ENCODE results near the gene SHROOM3. TPM values are rescaled to one million over a fixed set of nuclear protein-coding genes. Genes with fewer than 3 reads are reported as not detected.

Gene SHROOM3
- total and polyA plus RNA-seq, 2 donors (not counting 1 experiment from before 2014, with no cell fraction given), result 0.91 to 1.5 TPM

- Histone ChIP-seq H3K4me1 (ENCODE audit: control insufficient read depth in 2 of 2, insufficient read depth in 2 of 2, low read length in 2 of 2) (no peaks in the 10 kb centered on the region), H3K36me3 (replicated peaks in 1 of 2; ENCODE audit: control extremely low read depth in 1 of 2, control insufficient read depth in 1 of 2, extremely low read depth in 1 of 2, insufficient read depth in 2 of 2, low read length in 1 of 2) (no peaks in the 10 kb centered on the region), H4K20me1 (ENCODE audit: control insufficient read depth, insufficient read depth, low read length, poor library complexity, severe bottlenecking) (no peaks in the 10 kb centered on the region), H3K4me3 (ENCODE audit: control extremely low read depth in 1 of 5, extremely low read depth in 1 of 5, insufficient read depth in 1 of 5, low read depth in 2 of 5, low read length in 4 of 5) (no peak overlapping the region), H2AFZ (ENCODE audit: insufficient read depth, low read depth, low read length, poor library complexity, severe bottlenecking) (no peak overlapping the region), H3K9me3 (ENCODE audit: control extremely low read depth in 1 of 3, control insufficient read depth in 2 of 3, insufficient read depth in 1 of 3, low read length in 2 of 3) (peaks cover 0 to 20% (median 0%) of the 10 kb centered on the region in 3 donors), H3K9ac (ENCODE audit: low read length) (no peak overlapping the region), H3K27ac (ENCODE audit: low read length in 2 of 2) (no peak overlapping the region), H3K27me3 (replicated peaks in 1 of 4; ENCODE audit: control extremely low read depth in 1 of 4, control insufficient read depth in 3 of 4, insufficient read depth in 4 of 4, low read length in 3 of 4) (peaks cover 0 to 3% (median 0%) of the 10 kb centered on the region in 4 experiments), H3K4me2 (replicated peaks; ENCODE audit: low read depth, low read length, poor library complexity, severe bottlenecking) (no peak overlapping the region), H3K79me2 (ENCODE audit: control insufficient read depth, insufficient read depth, low read length) (no peaks in the 10 kb centered on the region)
- Mint-ChIP-seq H3K4me3 (no peak overlapping the region), H3K27me3 (peaks cover 4% of the 10 kb centered on the region), H3K4me1 (no peaks in the 10 kb centered on the region), H3K9me3 (ENCODE audit: insufficient read depth) (peaks cover 7% of the 10 kb centered on the region), H3K27ac (no peak overlapping the region)
- no peak for ATAC-seq (ENCODE audit: low read depth)
- TF ChIP-seq EZH2 (IDR thresholded peaks at IDR 0.05; ENCODE audit: borderline replicate concordance, insufficient read depth, low read depth, low read length, poor library complexity, severe bottlenecking) (no peak), CTCF (IDR thresholded peaks at IDR 0.05) (no peak)
- intact Hi-C loops (cut with micrococcal nuclease), result no loop called here
- WGBS (ENCODE audit: insufficient coverage), result 100% methylated on average over 2 of the region's 4 CpGs
- DNase-seq, result no peak
- ChIA-PET POLR2A (no interaction called here), CTCF (no interaction called here)
Measured at GRCh38 chr4:76813070-76813469, 378.0 kb downstream of the SHROOM3 start.

GRCh38 chr4:76821641-76822040 is 386.6 kb downstream of the SHROOM3 start:
- Mint-ChIP-seq H3K27ac (no peak overlapping the region), H3K9me3 (ENCODE audit: insufficient read depth) (no peaks in the 10 kb centered on the region), H3K27me3 (peaks cover 27% of the 10 kb centered on the region), H3K4me1 (no peaks in the 10 kb centered on the region), H3K4me3 (no peak overlapping the region)
- ATAC-seq (ENCODE audit: low read depth), result no peak
- Histone ChIP-seq H3K4me2 (replicated peaks; ENCODE audit: low read depth, low read length, poor library complexity, severe bottlenecking) (no peak overlapping the region), H3K9me3 (ENCODE audit: control extremely low read depth in 1 of 3, control insufficient read depth in 2 of 3, insufficient read depth in 1 of 3, low read length in 2 of 3) (no peaks in the 10 kb centered on the region), H3K27me3 (replicated peaks in 1 of 4; ENCODE audit: control extremely low read depth in 1 of 4, control insufficient read depth in 3 of 4, insufficient read depth in 4 of 4, low read length in 3 of 4) (peaks cover 0 to 3% (median 0%) of the 10 kb centered on the region in 4 experiments), H3K36me3 (replicated peaks in 1 of 2; ENCODE audit: control extremely low read depth in 1 of 2, control insufficient read depth in 1 of 2, extremely low read depth in 1 of 2, insufficient read depth in 2 of 2, low read length in 1 of 2) (no peaks in the 10 kb centered on the region), H3K4me1 (ENCODE audit: control insufficient read depth in 2 of 2, insufficient read depth in 2 of 2, low read length in 2 of 2) (no peaks in the 10 kb centered on the region), H4K20me1 (ENCODE audit: control insufficient read depth, insufficient read depth, low read length, poor library complexity, severe bottlenecking) (no peaks in the 10 kb centered on the region), H3K27ac (ENCODE audit: low read length in 2 of 2) (no peak overlapping the region), H3K9ac (ENCODE audit: low read length) (no peak overlapping the region), H3K79me2 (ENCODE audit: control insufficient read depth, insufficient read depth, low read length) (no peaks in the 10 kb centered on the region), H2AFZ (ENCODE audit: insufficient read depth, low read depth, low read length, poor library complexity, severe bottlenecking) (no peak overlapping the region), H3K4me3 (ENCODE audit: control extremely low read depth in 1 of 5, extremely low read depth in 1 of 5, insufficient read depth in 1 of 5, low read depth in 2 of 5, low read length in 4 of 5) (no peak overlapping the region)
- no CpG with 5 or more reads among the region's 1 CpG for WGBS (ENCODE audit: insufficient coverage)
- no peak for TF ChIP-seq EZH2 (IDR thresholded peaks at IDR 0.05; ENCODE audit: borderline replicate concordance, insufficient read depth, low read depth, low read length, poor library complexity, severe bottlenecking)
- TF ChIP-seq CTCF (IDR thresholded peaks at IDR 0.05), result no peak
- intact Hi-C loops (cut with micrococcal nuclease), result no loop called here
- ChIA-PET CTCF (no interaction called here), POLR2A (no interaction called here)
- DNase-seq, result no peak
